Body of pancreas (tissue), 4 donors: ENCODE measurements around the gene ST3GAL6.

Experiments
- CTCF ChIP-seq, 7 experiments: fragments of 450-650 bp in 4 of 7; fragments of 200-600 bp in 3 of 7; sonication (generic) in 3 of 7; IDR thresholded peaks; one replicate each; pipeline ENCODE4 v1.5.1; 2016 to 2019; ENCODE audit warnings: antibody characterized with exemption in 7 of 7
- POLR2A ChIP-seq, 3 donors: fragments of 450-650 bp; IDR thresholded peaks; one replicate each; pipeline ENCODE4 v1.6.1; 2016; ENCODE audit warnings: antibody characterized with exemption in 3 of 3, mild to moderate bottlenecking in 2 of 3

DNA sequence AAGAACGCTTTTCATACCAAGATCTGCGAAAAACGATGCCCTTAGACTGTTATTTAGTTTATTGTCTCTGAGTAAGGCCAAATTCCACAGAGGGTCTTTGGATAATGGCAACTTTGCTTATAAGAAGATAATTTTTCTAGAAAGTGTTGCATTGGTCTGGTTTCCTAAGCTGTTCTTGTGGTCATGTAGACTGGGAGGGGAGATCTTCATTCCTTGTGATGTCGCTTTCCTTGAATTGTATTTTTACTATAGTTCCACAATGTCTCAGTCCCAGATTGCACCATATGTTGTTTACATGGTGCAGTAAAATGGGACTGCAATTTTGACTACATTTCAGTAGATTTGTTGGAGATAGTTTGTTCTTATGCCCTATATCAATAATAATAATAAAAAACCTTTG is 28.8 kb upstream of the ST3GAL6 start:
- TF ChIP-seq CTCF (IDR thresholded peaks at IDR 0.05) (no peak), POLR2A (IDR thresholded peaks at IDR 0.05) (no peak)
